Endothelial cell of umbilical vein (primary cell): Measurements from ENCODE around the gene NLGN1. TPM values are rescaled to one million over a fixed set of nuclear protein-coding genes. Genes with fewer than 3 reads are reported as not detected.
A peak's percentile ranks its signal among the peaks of the same experiment; 100 is the strongest.

Experiments used
- BruUV-seq: library from RNA; stranded (reverse); fragments of 400-500 nt; replicated peaks from 2 replicates; lab custom pipeline; 2021; lab: Mats Ljungman, UMichigan
- CTCF ChIA-PET: fragments of 300-600, 350-600 bp; sonication (Branson Sonifier 250); formaldehyde crosslinking; loops from one replicate; lab custom pipeline; 2021; ENCODE audit warnings: antibody characterized with exemption, inconsistent platforms; lab: Charles Lee
- POLR2A ChIA-PET: fragments of 300-600, 350-600 bp; sonication (Branson Sonifier 250); formaldehyde crosslinking; loops from one replicate; lab custom pipeline; 2021; ENCODE audit warnings: antibody characterized with exemption, inconsistent platforms; lab: Charles Lee
- DNase-seq: peaks from one replicate; pipeline ENCODE4 v3.0.0-alpha.2; 2011; ENCODE audit warnings: low read depth, low spot score
- FAIRE-seq: peaks from 2 replicates; lab custom pipeline; 2011; peaks lifted over from hg19 to GRCh38; lab: Jason Lieb, UNC
- H2AFZ ChIP-seq: 2 replicates; pipeline ENCODE4 v1.6.0; 2012; ENCODE audit warnings: low read depth, low read length, control low read depth, inconsistent platforms
- H3K27ac ChIP-seq: 2 replicates; pipeline ENCODE4 v1.5.1; 2011; ENCODE audit warnings: low read depth, mild to moderate bottlenecking, control low read depth, low read length, moderate library complexity; ENCODE audit not compliant: insufficient read depth
- H3K27me3 ChIP-seq, 2 experiments: 2 replicates each; pipeline versions ENCODE4 v1.6.0 to v1.6.1; 2011; ENCODE audit warnings: low read length in 2 of 2, mixed read lengths in 1 of 2; ENCODE audit not compliant: control insufficient read depth in 2 of 2, insufficient read depth in 2 of 2
- H3K36me3 ChIP-seq, 2 experiments: 2 replicates in 1 of 2; 3 replicates in 1 of 2; pipeline ENCODE4 v1.5.1; 2011; ENCODE audit warnings: low read length in 2 of 2, mild to moderate bottlenecking in 1 of 2, moderate library complexity in 1 of 2; ENCODE audit not compliant: control insufficient read depth in 2 of 2, insufficient read depth in 2 of 2; ENCODE audit errors: extremely low read depth in 1 of 2
- H3K4me1 ChIP-seq: 3 replicates; pipeline ENCODE4 v1.5.1; 2011; ENCODE audit warnings: mild to moderate bottlenecking, low read length; ENCODE audit not compliant: control insufficient read depth, insufficient read depth; ENCODE audit errors: extremely low read depth
- H3K4me2 ChIP-seq: 2 replicates; pipeline ENCODE4 v1.6.1; 2011; ENCODE audit warnings: low read length, control low read depth, mixed read lengths; ENCODE audit not compliant: insufficient read depth
- H3K4me3 ChIP-seq, 3 experiments: fragments of 200-600 bp in 1 of 3; sonication (generic), shearing (Covaris generic) in 1 of 3; replicated peaks in 1 of 3; 2 replicates each; pipeline ENCODE4 v1.5.1; 2011 to 2016; ENCODE audit warnings: control low read depth in 3 of 3, low read length in 3 of 3, mild to moderate bottlenecking in 2 of 3, inconsistent platforms in 1 of 3, low read depth in 1 of 3, moderate library complexity in 1 of 3; ENCODE audit not compliant: insufficient read depth in 1 of 3
- H3K79me2 ChIP-seq: 2 replicates; pipeline ENCODE4 v1.6.0; 2012; ENCODE audit warnings: low read length, inconsistent platforms; ENCODE audit not compliant: control insufficient read depth, insufficient read depth
- H3K9ac ChIP-seq: replicated peaks from 2 replicates; pipeline ENCODE3; 2011; ENCODE audit warnings: low read length, control low read depth; ENCODE audit not compliant: insufficient read depth; ENCODE audit errors: extremely low read depth
- H3K9me1 ChIP-seq: replicated peaks from 3 replicates; pipeline ENCODE4 v1.6.0; 2011; ENCODE audit warnings: mild to moderate bottlenecking, low read length; ENCODE audit not compliant: control insufficient read depth, insufficient read depth; ENCODE audit errors: extremely low read depth
- H3K9me3 ChIP-seq: replicated peaks from 2 replicates; pipeline ENCODE4 v1.5.1; 2012; ENCODE audit warnings: low read length, inconsistent platforms; ENCODE audit not compliant: control insufficient read depth, insufficient read depth
- H4K20me1 ChIP-seq: replicated peaks from 2 replicates; pipeline ENCODE3; 2011; ENCODE audit warnings: mild to moderate bottlenecking, low read length; ENCODE audit not compliant: control insufficient read depth, insufficient read depth; ENCODE audit errors: extremely low read depth
- EZH2 ChIP-seq: IDR thresholded peaks from 2 replicates; pipeline ENCODE4 v1.6.1; 2012; ENCODE audit warnings: borderline replicate concordance, low read depth, mild to moderate bottlenecking, moderate library complexity, low read length, inconsistent platforms; ENCODE audit not compliant: severe bottlenecking
- FOS ChIP-seq: IDR thresholded peaks from 2 replicates; pipeline ENCODE4 v1.6.1; 2011; ENCODE audit warnings: mild to moderate bottlenecking, low read length, moderate library complexity, borderline replicate concordance; ENCODE audit not compliant: insufficient read depth
- GATA2 ChIP-seq: IDR thresholded peaks from 2 replicates; pipeline ENCODE4 v1.7.0; 2011; ENCODE audit warnings: low read depth, mild to moderate bottlenecking, moderate library complexity, mixed read lengths, low read length; ENCODE audit not compliant: insufficient read length, insufficient read depth
- JUN ChIP-seq: IDR thresholded peaks from 2 replicates; pipeline ENCODE4 v1.6.1; 2011; ENCODE audit warnings: borderline replicate concordance, low read depth; ENCODE audit not compliant: insufficient read length, insufficient read depth
- MYC ChIP-seq: IDR thresholded peaks from one replicate; pipeline ENCODE4 v1.6.1; 2011; ENCODE audit warnings: mild to moderate bottlenecking, low read depth, low read length
- POLR2A ChIP-seq: IDR thresholded peaks from 2 replicates; pipeline ENCODE4 v1.6.1; 2012; ENCODE audit warnings: low read depth, mild to moderate bottlenecking, control low read depth, low read length
- POLR2AphosphoS5 ChIP-seq: IDR thresholded peaks from 2 replicates; pipeline ENCODE4 v1.6.1; 2012; ENCODE audit warnings: low read depth, mild to moderate bottlenecking, control low read depth, low read length, moderate library complexity; ENCODE audit not compliant: insufficient read depth
- dilution Hi-C: fragments of 300-500 bp; cut with MboI; formaldehyde crosslinking; loops from one replicate; pipeline ENCODE4 v1.15.0; 2019; ENCODE audit warnings: low sequenced_read_pairs; ENCODE audit not compliant: extremely low pct_ligation_motif_present
- intact Hi-C: fragments of 100-400 bp; cut with micrococcal nuclease; formaldehyde crosslinking; loops from one replicate; pipeline ENCODE4 v1.10.0; 2022
- polyA plus RNA-seq, 4 experiments: library from polyadenylated mRNA; depleted of rRNA in 3 of 4; stranded (reverse) in 3 of 4; unstranded in 1 of 4; fragments of >200 nt; gene quantifications; 2 replicates each; pipeline versions ENCODE4 v1.2.1 to v1.2.3, GENCODE V29; 2011 to 2012; ENCODE audit warnings: missing spikeins in 1 of 4
- total RNA-seq: library from RNA; stranded (reverse); gene quantifications from 2 replicates; pipeline ENCODE4 v1.2.3, GENCODE V29; 2021
- TF ChIP-seq, protein P1 (sequence below), 2 donors: IDR thresholded peaks; 1 replicate in 1 of 2; 2 replicates in 1 of 2; pipeline ENCODE4 v1.5.1; 2011; ENCODE audit warnings: low read length in 2 of 2, mild to moderate bottlenecking in 2 of 2, moderate library complexity in 2 of 2, control low read depth in 1 of 2, inconsistent platforms in 1 of 2, low read depth in 1 of 2; ENCODE audit not compliant: insufficient read depth in 1 of 2; ENCODE audit errors: extremely low read depth in 1 of 2
- TF ChIP-seq, protein P2 (sequence below): IDR thresholded peaks from 2 replicates; pipeline ENCODE4 v1.6.1; 2011; ENCODE audit not compliant: insufficient read depth, insufficient read length

NLGN1 gene
- total and polyA plus RNA-seq, 2 donors (not counting 3 experiments of a cell fraction or from before 2014, with no cell fraction given) = 7.9 to 16.3 TPM

GRCh38 chr3:173745952-173746682 is 348.6 kb downstream of the NLGN1 start:
- Histone ChIP-seq H3K79me2 (no peaks in the 10 kb centered on the region), H3K9me1 (no peaks in the 10 kb centered on the region), H3K27me3 (no peaks in the 10 kb centered on the region), H3K4me2 (peak overlapping the region; percentile 16), H3K36me3 (no peaks in the 10 kb centered on the region), H4K20me1 (no peaks in the 10 kb centered on the region), H3K4me1 (peaks cover 97% of the 10 kb centered on the region), H3K9me3 (no peaks in the 10 kb centered on the region), H3K9ac (peak overlapping the region; percentile 57), H3K27ac (peak overlapping the region; percentile 96), H3K4me3 (no peak overlapping the region), H2AFZ (no peak overlapping the region)
- TF ChIP-seq, protein P1, sequence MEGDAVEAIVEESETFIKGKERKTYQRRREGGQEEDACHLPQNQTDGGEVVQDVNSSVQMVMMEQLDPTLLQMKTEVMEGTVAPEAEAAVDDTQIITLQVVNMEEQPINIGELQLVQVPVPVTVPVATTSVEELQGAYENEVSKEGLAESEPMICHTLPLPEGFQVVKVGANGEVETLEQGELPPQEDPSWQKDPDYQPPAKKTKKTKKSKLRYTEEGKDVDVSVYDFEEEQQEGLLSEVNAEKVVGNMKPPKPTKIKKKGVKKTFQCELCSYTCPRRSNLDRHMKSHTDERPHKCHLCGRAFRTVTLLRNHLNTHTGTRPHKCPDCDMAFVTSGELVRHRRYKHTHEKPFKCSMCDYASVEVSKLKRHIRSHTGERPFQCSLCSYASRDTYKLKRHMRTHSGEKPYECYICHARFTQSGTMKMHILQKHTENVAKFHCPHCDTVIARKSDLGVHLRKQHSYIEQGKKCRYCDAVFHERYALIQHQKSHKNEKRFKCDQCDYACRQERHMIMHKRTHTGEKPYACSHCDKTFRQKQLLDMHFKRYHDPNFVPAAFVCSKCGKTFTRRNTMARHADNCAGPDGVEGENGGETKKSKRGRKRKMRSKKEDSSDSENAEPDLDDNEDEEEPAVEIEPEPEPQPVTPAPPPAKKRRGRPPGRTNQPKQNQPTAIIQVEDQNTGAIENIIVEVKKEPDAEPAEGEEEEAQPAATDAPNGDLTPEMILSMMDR (IDR thresholded peaks at IDR 0.05; ENCODE audit: extremely low read depth in 1 of 2, insufficient read depth in 1 of 2, low read depth in 1 of 2, low read length in 2 of 2) = no peak
- TF ChIP-seq POLR2AphosphoS5 (peak; percentile 94), EZH2 (no peak), MYC (no peak), GATA2 (peak; percentile 95), FOS (peak; percentile 99), POLR2A (no peak), JUN (peak; percentile 95)
- TF ChIP-seq, protein P2, sequence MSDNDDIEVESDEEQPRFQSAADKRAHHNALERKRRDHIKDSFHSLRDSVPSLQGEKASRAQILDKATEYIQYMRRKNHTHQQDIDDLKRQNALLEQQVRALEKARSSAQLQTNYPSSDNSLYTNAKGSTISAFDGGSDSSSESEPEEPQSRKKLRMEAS = no peak
- ChIA-PET POLR2A (interaction anchor here (1.0 kb wide), 1 partner anchor 349 kb away, joined by 3 read pairs; the partner anchor contains the start of gene NLGN1), CTCF (interaction anchor here (1.1 kb wide), 1 partner anchor 13 kb away, joined by 7 read pairs; no protein-coding TSS in a partner anchor)
- dilution Hi-C loops (no loop called here), intact Hi-C loops (loop anchor here (1.0 to 10.0 kb wide), 5 partner anchors 147 to 449 kb away; no protein-coding TSS in a partner anchor)
- no TSS peak for BruUV-seq
- FAIRE-seq (peak; percentile 94), DNase-seq (peak; percentile 93)
